Chondrocyte (in vitro differentiated cells): ENCODE measurements around the gene SPG21. TPM values are rescaled to one million over a fixed set of nuclear protein-coding genes. Genes with fewer than 3 reads are reported as not detected.

Experiments
- DNase-seq: peaks from one replicate; pipeline ENCODE4 v3.0.0; 2021; ENCODE audit warnings: mixed read lengths, low spot score
- H3K27ac Mint-ChIP-seq: one replicate; pipeline ENCODE4 v1.8.0; 2021; ENCODE audit warnings: mild to moderate bottlenecking, moderate library complexity, mixed read lengths; ENCODE audit not compliant: unreplicated experiment
- H3K27me3 Mint-ChIP-seq: 2 replicates; pipeline ENCODE4 v1.8.0; 2021; ENCODE audit warnings: low read depth, mixed read lengths
- H3K36me3 Mint-ChIP-seq: 2 replicates; pipeline ENCODE4 v1.8.0; 2021; ENCODE audit warnings: low read depth, mixed read lengths
- H3K4me1 Mint-ChIP-seq: 2 replicates; pipeline ENCODE4 v1.8.0; 2021; ENCODE audit warnings: low read depth, mild to moderate bottlenecking, mixed read lengths
- H3K4me3 Mint-ChIP-seq: one replicate; pipeline ENCODE4 v1.8.0; 2021; ENCODE audit warnings: mild to moderate bottlenecking, moderate library complexity, mixed read lengths; ENCODE audit not compliant: unreplicated experiment
- H3K9me3 Mint-ChIP-seq: 2 replicates; pipeline ENCODE4 v1.8.0; 2021; ENCODE audit warnings: low read depth, mixed read lengths
- CTCF ChIP-seq: fragments of 200-600 bp; sonication (generic); IDR thresholded peaks from 2 replicates; pipeline ENCODE4 v1.5.0; 2021; ENCODE audit warnings: antibody characterized with exemption, mild to moderate bottlenecking, moderate library complexity
- long read RNA-seq: library from polyadenylated mRNA; stranded (forward); transcript quantifications from one replicate; pipeline ENCODE4 v2.0.0, GENCODE V29; 2021
- total RNA-seq: library from RNA; stranded (reverse); gene quantifications from 3 replicates; pipeline ENCODE4 v1.2.1, GENCODE V29; 2021

SPG21 gene
- 76.1 to 84.9 TPM (median 80.5 TPM) in 3 replicates for total RNA-seq
- long read RNA-seq, transcript SPG21-201 (9 exons, 1,822 nt): major isoform, 110 of 136 reads
- long read RNA-seq, partial matches to known transcripts: 7 of 136 reads
- long read RNA-seq, other reads (novel, unspliced or antisense): 14 of 136 reads

GRCh38 chr15:64989416-64990167 lies at the start of gene SPG21:
Gene SPG21, minus strand, starts transcription at chr15:64989914. Its CDS starts 6,345 bp downstream, at chr15:64983569.
- DNase-seq: peak; percentile 96
- Mint-ChIP-seq H3K9me3 (no peaks in the 10 kb centered on the region), H3K4me1 (peaks cover 51% of the 10 kb centered on the region), H3K27me3 (no peaks in the 10 kb centered on the region), H3K4me3 (peak within 1 kb of the TSS; percentile 96), H3K27ac (peak within 1 kb of the TSS; percentile 96), H3K36me3 (no peaks in the 10 kb centered on the region)
- TF ChIP-seq CTCF: no peak

GRCh38 chr15:65038836-65039235 lies 49.1 kb upstream of the SPG21 start:
- no peak for DNase-seq
- Mint-ChIP-seq H3K9me3 (no peaks in the 10 kb centered on the region), H3K27ac (no peak overlapping the region), H3K4me1 (no peaks in the 10 kb centered on the region), H3K36me3 (no peaks in the 10 kb centered on the region), H3K4me3 (no peak overlapping the region), H3K27me3 (no peaks in the 10 kb centered on the region)
- TF ChIP-seq CTCF: no peak

GRCh38 chr15:65038428-65038827 lies 48.7 kb upstream of the SPG21 start:
- Mint-ChIP-seq H3K9me3 (no peaks in the 10 kb centered on the region), H3K4me1 (peaks cover 3% of the 10 kb centered on the region), H3K27ac (no peak overlapping the region), H3K4me3 (no peak overlapping the region), H3K36me3 (no peaks in the 10 kb centered on the region), H3K27me3 (no peaks in the 10 kb centered on the region)
- no peak for TF ChIP-seq CTCF
- no peak for DNase-seq

GRCh38 chr15:65037309-65037708 lies 47.6 kb upstream of the SPG21 start:
- no peak for DNase-seq
- no peak for TF ChIP-seq CTCF
- Mint-ChIP-seq H3K27me3 (no peaks in the 10 kb centered on the region), H3K4me1 (peaks cover 6% of the 10 kb centered on the region), H3K27ac (no peak overlapping the region), H3K4me3 (no peak overlapping the region), H3K9me3 (no peaks in the 10 kb centered on the region), H3K36me3 (no peaks in the 10 kb centered on the region)

GRCh38 chr15:65034719-65035118 lies 45.0 kb upstream of the SPG21 start:
- Mint-ChIP-seq H3K36me3 (no peaks in the 10 kb centered on the region), H3K4me3 (no peak overlapping the region), H3K9me3 (no peaks in the 10 kb centered on the region), H3K4me1 (peaks cover 6% of the 10 kb centered on the region), H3K27me3 (no peaks in the 10 kb centered on the region), H3K27ac (no peak overlapping the region)
- DNase-seq: no peak
- no peak for TF ChIP-seq CTCF
